HEK293 (cell line): ENCODE data around the gene VRK1.

Experiments
- ATF2 ChIP-seq: fragments of 450-650 bp; formaldehyde crosslinking; IDR thresholded peaks from 2 replicates; pipeline ENCODE4 v1.5.1; 2016; ENCODE audit warnings: missing biosample characterization, missing genetic modification characterization, low read depth
- BCL11A ChIP-seq: fragments of 450-650 bp; formaldehyde crosslinking; IDR thresholded peaks from 2 replicates; pipeline ENCODE4 v1.5.1; 2016; ENCODE audit warnings: low read depth, missing biosample characterization, missing genetic modification characterization
- FEZF1 ChIP-seq: fragments of 450-650 bp; formaldehyde crosslinking; IDR thresholded peaks from 2 replicates; pipeline ENCODE4 v1.5.1; 2016; ENCODE audit warnings: missing biosample characterization, missing genetic modification characterization
- KLF17 ChIP-seq: fragments of 450-650 bp; formaldehyde crosslinking; IDR thresholded peaks from 2 replicates; pipeline ENCODE4 v1.5.1; 2016; ENCODE audit warnings: missing biosample characterization, missing genetic modification characterization
- PRDM10 ChIP-seq: fragments of 450-650 bp; formaldehyde crosslinking; IDR thresholded peaks from 2 replicates; pipeline ENCODE4 v1.5.1; 2016; ENCODE audit warnings: missing biosample characterization, missing genetic modification characterization
- PRDM6 ChIP-seq: fragments of 450-650 bp; formaldehyde crosslinking; IDR thresholded peaks from 2 replicates; pipeline ENCODE4 v1.5.1; 2017; ENCODE audit warnings: missing biosample characterization, missing genetic modification characterization
- SCRT2 ChIP-seq: fragments of 450-650 bp; formaldehyde crosslinking; IDR thresholded peaks from 2 replicates; pipeline ENCODE4 v1.5.1; 2016; ENCODE audit warnings: missing biosample characterization, missing genetic modification characterization
- YY2 ChIP-seq: fragments of 450-650 bp; formaldehyde crosslinking; IDR thresholded peaks from 2 replicates; pipeline ENCODE4 v1.5.1; 2016; ENCODE audit warnings: missing biosample characterization, missing genetic modification characterization
- ZBTB17 ChIP-seq: fragments of 450-650 bp; formaldehyde crosslinking; IDR thresholded peaks from 2 replicates; pipeline ENCODE4 v1.5.1; 2016; ENCODE audit warnings: missing biosample characterization, missing genetic modification characterization
- ZBTB20 ChIP-seq: fragments of 450-650 bp; formaldehyde crosslinking; IDR thresholded peaks from 2 replicates; pipeline ENCODE4 v1.5.1; 2016; ENCODE audit warnings: missing biosample characterization, missing genetic modification characterization
- ZBTB26 ChIP-seq: fragments of 450-650 bp; formaldehyde crosslinking; optimal IDR thresholded peaks from 2 replicates; pipeline ENCODE3; 2016; ENCODE audit warnings: missing biosample characterization, mild to moderate bottlenecking, missing genetic modification characterization
- ZNF10 ChIP-seq: fragments of 450-650 bp; formaldehyde crosslinking; IDR thresholded peaks from 2 replicates; pipeline ENCODE4 v1.5.1; 2017; ENCODE audit warnings: missing biosample characterization, missing genetic modification characterization
- ZNF16 ChIP-seq: fragments of 450-650 bp; formaldehyde crosslinking; IDR thresholded peaks from 2 replicates; pipeline ENCODE4 v1.5.1; 2016; ENCODE audit warnings: low read depth, missing biosample characterization, missing genetic modification characterization
- ZNF175 ChIP-seq: fragments of 450-650 bp; formaldehyde crosslinking; IDR thresholded peaks from 2 replicates; pipeline ENCODE4 v1.5.1; 2016; ENCODE audit warnings: missing biosample characterization, missing genetic modification characterization
- ZNF2 ChIP-seq: fragments of 450-650 bp; formaldehyde crosslinking; IDR thresholded peaks from 2 replicates; pipeline ENCODE4 v1.5.1; 2016; ENCODE audit warnings: missing biosample characterization, missing genetic modification characterization
- ZNF202 ChIP-seq: fragments of 450-650 bp; formaldehyde crosslinking; IDR thresholded peaks from 2 replicates; pipeline ENCODE4 v1.5.1; 2016; ENCODE audit warnings: missing biosample characterization, missing genetic modification characterization, borderline replicate concordance
- ZNF223 ChIP-seq: fragments of 450-650 bp; formaldehyde crosslinking; IDR thresholded peaks from 2 replicates; pipeline ENCODE4 v1.5.1; 2016; ENCODE audit warnings: missing biosample characterization, missing genetic modification characterization
- ZNF23 ChIP-seq: fragments of 450-650 bp; formaldehyde crosslinking; IDR thresholded peaks from 2 replicates; pipeline ENCODE4 v1.5.1; 2016; ENCODE audit warnings: missing biosample characterization, missing genetic modification characterization, borderline replicate concordance
- ZNF26 ChIP-seq: fragments of 450-650 bp; formaldehyde crosslinking; IDR thresholded peaks from 2 replicates; pipeline ENCODE4 v1.5.1; 2016; ENCODE audit warnings: missing biosample characterization, missing genetic modification characterization
- ZNF324 ChIP-seq: fragments of 450-650 bp; formaldehyde crosslinking; IDR thresholded peaks from 2 replicates; pipeline ENCODE4 v1.5.1; 2016; ENCODE audit warnings: missing biosample characterization, missing genetic modification characterization
- ZNF350 ChIP-seq: fragments of 450-650 bp; formaldehyde crosslinking; IDR thresholded peaks from 2 replicates; pipeline ENCODE4 v1.5.0; 2017; ENCODE audit warnings: missing biosample characterization, mild to moderate bottlenecking, missing genetic modification characterization
- ZNF404 ChIP-seq: fragments of 450-650 bp; formaldehyde crosslinking; IDR thresholded peaks from 2 replicates; pipeline ENCODE4 v1.5.1; 2017; ENCODE audit warnings: missing biosample characterization, missing genetic modification characterization
- ZNF416 ChIP-seq: fragments of 450-650 bp; formaldehyde crosslinking; IDR thresholded peaks from 2 replicates; pipeline ENCODE4 v1.5.1; 2016; ENCODE audit warnings: missing biosample characterization, missing genetic modification characterization
- ZNF501 ChIP-seq: fragments of 450-650 bp; formaldehyde crosslinking; IDR thresholded peaks from 2 replicates; pipeline ENCODE4 v1.5.1; 2016; ENCODE audit warnings: missing biosample characterization, missing genetic modification characterization
- ZNF510 ChIP-seq: fragments of 450-650 bp; formaldehyde crosslinking; IDR thresholded peaks from 2 replicates; pipeline ENCODE4 v1.5.1; 2018; ENCODE audit warnings: mild to moderate bottlenecking, missing genetic modification characterization, missing biosample characterization; ENCODE audit not compliant: insufficient replicate concordance
- ZNF555 ChIP-seq: fragments of 450-650 bp; formaldehyde crosslinking; conservative IDR thresholded peaks from 2 replicates; pipeline ENCODE4 v1.5.1; 2017; ENCODE audit warnings: missing biosample characterization, mild to moderate bottlenecking, missing genetic modification characterization, inconsistent platforms
- ZNF629 ChIP-seq: fragments of 450-650 bp; formaldehyde crosslinking; IDR thresholded peaks from 2 replicates; pipeline ENCODE4 v1.5.1; 2017; ENCODE audit warnings: missing biosample characterization, missing genetic modification characterization
- ZNF658 ChIP-seq: fragments of 450-650 bp; formaldehyde crosslinking; IDR thresholded peaks from 2 replicates; pipeline ENCODE4; 2016; ENCODE audit warnings: missing biosample characterization, missing genetic modification characterization
- ZNF768 ChIP-seq: fragments of 450-650 bp; formaldehyde crosslinking; IDR thresholded peaks from 2 replicates; pipeline ENCODE4 v1.5.1; 2018; ENCODE audit warnings: missing biosample characterization, mild to moderate bottlenecking, missing genetic modification characterization
- ZNF777 ChIP-seq: fragments of 450-650 bp; formaldehyde crosslinking; IDR thresholded peaks from 2 replicates; pipeline ENCODE4 v1.5.1; 2017; ENCODE audit warnings: missing biosample characterization, missing genetic modification characterization, borderline replicate concordance
- ZSCAN16 ChIP-seq: fragments of 450-650 bp; formaldehyde crosslinking; IDR thresholded peaks from 2 replicates; pipeline ENCODE4 v1.5.1; 2016; ENCODE audit warnings: missing biosample characterization, missing genetic modification characterization
- ZSCAN30 ChIP-seq: fragments of 450-650 bp; IDR thresholded peaks from 2 replicates; pipeline ENCODE4 v1.5.1; 2018; ENCODE audit warnings: missing biosample characterization, mild to moderate bottlenecking, missing genetic modification characterization, moderate library complexity

VRK1 gene

GRCh38 chr14:96888593-96888992, 91.4 kb downstream of the VRK1 start (continued):
- TF ChIP-seq ZNF555 (tag by site-specific recombination): no peak
- TF ChIP-seq ZNF23: no peak
- TF ChIP-seq PRDM10: no peak
- no peak for TF ChIP-seq ZNF202 (tag by site-specific recombination)
- no peak for TF ChIP-seq ZNF404 (tag by site-specific recombination)
- no peak for TF ChIP-seq SCRT2 (tag by site-specific recombination)
- TF ChIP-seq ZNF777 (tag by site-specific recombination): no peak
- no peak for TF ChIP-seq ZNF26
- TF ChIP-seq ZNF350 (tag by site-specific recombination): no peak
- peak; percentile 86 for TF ChIP-seq ZSCAN30 (tag by site-specific recombination)
- TF ChIP-seq YY2 (tag by site-specific recombination): no peak
- peak; percentile 88 for TF ChIP-seq ZNF629 (tag by site-specific recombination)
- no peak for TF ChIP-seq ZSCAN16 (tag by site-specific recombination)
- TF ChIP-seq PRDM6 (tag by site-specific recombination): peak; percentile 98
- no peak for TF ChIP-seq ZBTB20
- peak; percentile 100 for TF ChIP-seq FEZF1
- TF ChIP-seq ZNF175 (tag by site-specific recombination): no peak
- TF ChIP-seq ZNF324: peak; percentile 74; the same call in 1 of the 2 replicates
- peak; percentile 71 for TF ChIP-seq ZBTB17 (tag by site-specific recombination)
- TF ChIP-seq ZNF658 (tag by site-specific recombination): no peak
- no peak for TF ChIP-seq ATF2
- no peak for TF ChIP-seq ZNF501 (tag by site-specific recombination)
- peak; percentile 79; the same call in 1 of the 2 replicates for TF ChIP-seq ZNF2
- no peak for TF ChIP-seq ZNF416 (tag by site-specific recombination)
- TF ChIP-seq ZNF223 (tag by site-specific recombination): no peak
- peak; percentile 84; the same call in 1 of the 2 replicates for TF ChIP-seq ZNF10
- TF ChIP-seq ZBTB26: no peak
- TF ChIP-seq ZNF16: no peak
- no peak for TF ChIP-seq ZNF510
- TF ChIP-seq ZNF768 (tag by site-specific recombination): no peak
- TF ChIP-seq KLF17 (tag by site-specific recombination): no peak
- TF ChIP-seq BCL11A (tag by site-specific recombination): peak; percentile 78; the same call in 1 of the 2 replicates
